HEK293T (cell line): Measurements from ENCODE around the gene STAT5A.

Source experiments
- ARNT ChIP-seq: fragments of 450-650 bp; IDR thresholded peaks from 2 replicates; pipeline ENCODE4 v1.6.1; 2017; ENCODE audit warnings: mild to moderate bottlenecking
- HDGF ChIP-seq: fragments of 450-650 bp; IDR thresholded peaks from 2 replicates; pipeline ENCODE4 v1.6.1; 2017; ENCODE audit warnings: antibody characterized with exemption, borderline replicate concordance
- NFRKB ChIP-seq: fragments of 450-650 bp; IDR thresholded peaks from 2 replicates; pipeline ENCODE4 v1.6.1; 2016; ENCODE audit warnings: mild to moderate bottlenecking, moderate library complexity
- SP1 ChIP-seq: fragments of 450-650 bp; IDR thresholded peaks from 2 replicates; pipeline ENCODE4 v1.6.1; 2017
- TARDBP ChIP-seq: fragments of 450-650 bp; IDR thresholded peaks from 2 replicates; pipeline ENCODE4 v1.6.1; 2016
- ZNF384 ChIP-seq: fragments of 450-650 bp; IDR thresholded peaks from 2 replicates; pipeline ENCODE4 v1.6.1; 2016

DNA sequence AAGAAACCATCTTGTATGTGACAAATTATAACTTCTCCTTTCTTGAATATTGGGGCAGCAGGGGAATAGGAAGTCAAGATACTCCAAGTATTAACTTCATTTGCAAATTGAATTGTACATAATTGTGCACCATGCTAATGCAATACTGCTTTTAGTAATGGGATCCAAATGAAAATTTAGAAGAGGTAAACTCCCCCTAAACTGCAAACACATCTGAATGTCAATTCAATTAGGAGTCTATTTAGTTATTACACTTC is 16.6 kb upstream of the STAT5A start:
- TF ChIP-seq SP1 (no peak), ZNF384 (no peak), HDGF (no peak), NFRKB (no peak), TARDBP (no peak), ARNT (no peak)
